Measurements from ENCODE around the gene CDHR3.

- TF ChIP-seq CTCF (IDR thresholded peaks at IDR 0.05) (no peak), POLR2A (IDR thresholded peaks at IDR 0.05) (no peak)
Observed at GRCh38 chr7:106033735-106034134, 70.7 kb downstream of the CDHR3 start.
